ENCODE results near the gene PRDM16. TPM values are rescaled to one million over a fixed set of nuclear protein-coding genes. Genes with fewer than 3 reads are reported as not detected.
A peak's percentile ranks its signal among the peaks of the same experiment; 100 is the strongest.

The PRDM16 gene
- total and polyA plus RNA-seq, 8 donors: 9.6 to 18.0 (median 14.7) TPM

GRCh38 chr1:3333903-3334302 is 264.9 kb downstream of the PRDM16 start:
- Histone ChIP-seq H3K4me1 (no peaks in the 10 kb centered on the region), H3K4me3 (no peak overlapping the region), H3K9me3 (no peaks in the 10 kb centered on the region), H3K36me3 (no peaks in the 10 kb centered on the region), H3K27ac (no peak overlapping the region), H3K27me3 (peaks cover 0 to 41% of the 10 kb centered on the region in 2 donors)
- ATAC-seq: peak; percentile 8
- peak in 1 of 4 donors; percentile 32 for DNase-seq
- TF ChIP-seq CTCF (IDR thresholded peaks at IDR 0.05): no peak
- intact Hi-C loops (cut with DNase I): no loop called here

- H3K27ac ChIP-seq: no peak overlapping the region
- H3K9me3 ChIP-seq: no peaks in the 10 kb centered on the region
- no peaks in the 10 kb centered on the region for H3K4me1 ChIP-seq
- no peak for ATAC-seq
- no peak overlapping the region for H3K4me3 ChIP-seq
- intact Hi-C loops (cut with DNase I): no loop called here
- peaks cover 0 to 46% of the 10 kb centered on the region in 2 donors for H3K27me3 ChIP-seq
- DNase-seq: peak in 1 of 4 donors; percentile 41
- no peaks in the 10 kb centered on the region for H3K36me3 ChIP-seq
- no peak for TF ChIP-seq CTCF (IDR thresholded peaks at IDR 0.05)
Measured at GRCh38 chr1:3334366-3334765, 265.4 kb downstream of the PRDM16 start.

GRCh38 chr1:3335754-3336640 is 267.0 kb downstream of the PRDM16 start:
- H3K27me3 ChIP-seq: peaks cover 0 to 49% of the 10 kb centered on the region in 2 donors

GRCh38 chr1:3336641-3337630 is 267.9 kb downstream of the PRDM16 start:
- TF ChIP-seq CTCF (IDR thresholded peaks at IDR 0.05): no peak
- H3K4me3 ChIP-seq: no peak overlapping the region
- intact Hi-C loops (cut with DNase I): no loop called here

More at GRCh38 chr1:3335754-3336640, 267.0 kb downstream of the PRDM16 start:
- intact Hi-C loops (cut with DNase I): no loop called here
- H3K27ac ChIP-seq: no peak overlapping the region
- DNase-seq (peak in 1 of 4 donors; percentile 55), ATAC-seq (no peak)
- no peaks in the 10 kb centered on the region for H3K36me3 ChIP-seq
- no peaks in the 10 kb centered on the region for H3K9me3 ChIP-seq
- no peaks in the 10 kb centered on the region for H3K4me1 ChIP-seq
- TF ChIP-seq CTCF (IDR thresholded peaks at IDR 0.05): no peak
- H3K4me3 ChIP-seq: no peak overlapping the region

More at GRCh38 chr1:3336641-3337630, 267.9 kb downstream of the PRDM16 start:
- Histone ChIP-seq H3K27ac (no peak overlapping the region), H3K27me3 (peaks cover 0 to 40% of the 10 kb centered on the region in 2 donors), H3K4me1 (no peaks in the 10 kb centered on the region), H3K9me3 (no peaks in the 10 kb centered on the region), H3K36me3 (no peaks in the 10 kb centered on the region)
- peak; percentile 81 for ATAC-seq
- peak in 3 of 4 donors; percentile 20 to 78 (median 35) for DNase-seq

Measured in left lung (tissue), 10 donors.